GM23338 (cell line): Measurements from ENCODE around the gene CLDN1.

Experiments used
- CTCF ChIP-seq, 2 experiments: fragments of 200-600 bp in 1 of 2; sonication (generic) in 1 of 2; conservative IDR thresholded peaks; 2 replicates each; pipeline versions ENCODE4 v1.5.1 to v1.6.1; 2016 to 2017; ENCODE audit warnings: antibody characterized with exemption in 2 of 2, low read depth in 2 of 2, mild to moderate bottlenecking in 2 of 2, moderate library complexity in 1 of 2
- POLR2AphosphoS5 ChIP-seq: IDR thresholded peaks from 2 replicates; pipeline ENCODE4 v1.6.1; 2016; ENCODE audit warnings: antibody characterized with exemption, low read depth
- REST ChIP-seq: IDR thresholded peaks from one replicate; pipeline ENCODE4 v1.6.1; 2018; ENCODE audit warnings: antibody characterized with exemption; ENCODE audit not compliant: unreplicated experiment

GRCh38 chr3:190299969-190300368 is 22.3 kb downstream of the CLDN1 start:
- TF ChIP-seq REST: no peak
- no peak for TF ChIP-seq CTCF (conservative IDR thresholded peaks at IDR 0.05; ENCODE audit: low read depth in 2 of 2)
- TF ChIP-seq POLR2AphosphoS5: no peak
